ENCODE measurements around the gene ADARB2.

DNA sequence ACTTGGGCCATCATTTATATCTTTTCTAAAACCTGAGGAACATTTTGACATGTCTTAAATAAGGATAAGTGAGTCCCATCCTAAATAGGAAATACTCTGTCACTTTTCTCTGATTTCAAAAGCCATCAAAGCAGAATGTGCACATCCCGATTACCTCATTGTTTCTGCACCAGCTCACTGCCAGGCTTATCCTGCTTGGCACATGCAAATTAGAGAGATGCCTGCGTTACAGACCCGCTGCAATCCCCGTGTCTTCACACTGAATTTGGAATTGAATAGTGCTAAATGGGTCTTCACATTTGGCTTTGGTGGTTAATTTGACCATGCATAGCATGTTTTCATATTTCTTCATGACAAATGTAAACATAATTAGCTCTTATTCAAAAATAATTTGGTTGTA is 401.7 kb downstream of the ADARB2 start:
- TF ChIP-seq CTCF (IDR thresholded peaks at IDR 0.05) (no peak), POLR2A (IDR thresholded peaks at IDR 0.05) (no peak), EP300 (IDR thresholded peaks at IDR 0.05) (no peak)
